GM18520 (cell line): Measurements from ENCODE around the gene DNAH2.

Experiments
- ATAC-seq: cut with Tn5 transposase; IDR thresholded peaks from one replicate; pipeline ENCODE4 v1.9.1; 2021; ENCODE audit not compliant: unreplicated experiment

DNAH2 gene

DNA sequence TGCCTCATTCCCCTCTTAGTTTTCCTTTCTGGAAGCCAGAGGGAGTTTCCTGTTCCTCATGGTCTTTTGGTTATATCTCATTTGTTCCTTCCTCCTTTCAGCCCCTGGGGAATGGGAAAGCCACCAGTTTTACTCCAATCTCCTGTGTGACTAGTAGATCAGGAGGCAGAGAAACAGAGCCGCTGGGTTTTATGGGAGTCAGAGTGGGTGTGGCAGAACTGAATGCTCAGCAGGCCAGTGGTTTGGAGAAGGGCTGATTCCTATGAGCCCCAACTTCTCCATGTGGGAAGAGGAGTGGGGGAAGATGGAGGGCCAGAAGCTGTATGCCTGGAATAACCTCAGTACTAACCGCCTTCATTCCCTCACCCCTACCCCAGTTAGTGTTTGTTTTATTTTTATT, 4.1 kb downstream of the DNAH2 start:
- ATAC-seq: no peak

DNA sequence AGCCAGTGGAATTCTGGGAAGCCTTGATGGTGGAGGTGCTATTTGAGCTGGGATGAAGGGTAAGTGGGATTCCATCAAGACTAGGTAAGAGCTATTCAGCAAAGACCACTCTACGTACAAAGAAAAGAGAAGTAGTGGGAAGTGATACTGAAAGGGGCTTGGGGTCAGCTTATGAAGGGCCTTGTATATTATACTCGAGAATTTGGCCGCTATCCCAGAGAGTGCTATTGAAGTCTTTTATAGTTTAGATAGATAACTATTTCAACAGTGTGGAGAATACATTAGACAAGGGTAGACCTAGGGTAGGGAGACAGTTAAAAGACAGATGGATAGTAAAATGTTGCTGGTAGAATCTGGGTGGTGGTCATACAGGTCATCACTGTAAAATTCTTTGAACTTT, 10.3 kb downstream of the DNAH2 start:
- no peak for ATAC-seq

DNA sequence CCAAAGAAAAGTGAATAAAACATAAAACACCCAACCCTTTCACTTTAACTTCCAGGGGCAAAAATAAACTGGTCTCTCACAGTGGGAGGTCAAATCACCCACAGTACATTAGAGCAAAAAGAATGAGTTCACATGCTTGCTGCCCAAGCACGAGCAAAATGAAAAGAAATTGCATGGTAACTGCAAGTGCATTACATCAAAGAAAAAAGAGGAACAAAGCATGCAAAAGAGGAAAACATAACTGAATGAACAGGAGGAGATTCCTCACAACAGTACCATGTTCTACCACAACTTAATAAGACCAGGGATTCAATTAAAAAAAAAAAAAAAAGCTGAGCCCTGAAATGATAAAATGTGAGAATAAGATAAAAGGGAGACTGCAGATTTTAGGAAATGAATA, 12.3 kb downstream of the DNAH2 start:
- ATAC-seq: no peak

DNA sequence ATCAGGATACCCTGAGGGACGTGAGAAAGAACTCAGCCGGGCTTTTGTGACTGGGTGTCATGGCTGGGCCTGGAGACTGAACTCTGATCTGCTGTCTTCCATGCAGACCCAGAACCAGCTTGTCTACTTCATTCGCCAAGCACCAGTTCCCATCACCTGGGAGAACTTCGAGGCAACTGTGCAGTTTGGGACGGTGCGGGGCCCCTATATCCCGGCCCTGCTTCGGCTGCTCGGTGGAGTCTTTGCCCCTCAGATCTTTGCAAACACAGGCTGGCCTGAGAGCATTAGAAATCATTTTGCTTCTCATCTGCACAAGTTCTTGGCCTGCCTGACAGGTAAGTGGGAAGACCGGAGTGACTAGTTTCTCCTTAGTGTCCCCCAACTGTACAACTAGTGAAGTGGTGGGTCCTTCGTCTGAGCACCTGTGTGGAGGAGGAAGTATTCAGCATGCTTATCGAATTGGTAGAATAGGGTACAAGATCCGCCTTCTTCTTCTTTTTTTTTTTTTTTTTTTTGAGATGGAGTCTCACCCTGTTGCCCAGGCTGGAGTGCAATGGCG, 15.5 kb downstream of the DNAH2 start:
- ATAC-seq: no peak

DNA sequence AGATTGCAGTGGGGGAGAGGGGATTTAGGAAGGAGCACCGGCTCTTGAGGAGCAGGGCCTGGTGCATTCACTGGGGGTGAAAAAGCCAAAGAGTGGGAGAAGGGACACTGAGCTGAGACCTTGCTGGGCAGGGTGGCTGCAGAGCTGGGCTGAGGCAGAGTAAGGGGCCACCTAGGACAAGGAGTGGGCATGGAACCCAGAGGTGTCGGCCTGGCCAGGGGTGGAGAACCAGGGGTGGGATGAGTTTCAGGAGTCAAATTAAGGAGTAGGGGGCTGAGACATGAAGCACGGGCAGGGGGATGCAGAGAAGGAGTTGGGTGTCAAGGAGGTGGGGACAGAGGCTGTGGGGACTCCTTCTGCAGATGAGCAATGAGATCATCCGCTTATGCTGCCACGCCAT, 20.1 kb downstream of the DNAH2 start:
- ATAC-seq: no peak

DNA sequence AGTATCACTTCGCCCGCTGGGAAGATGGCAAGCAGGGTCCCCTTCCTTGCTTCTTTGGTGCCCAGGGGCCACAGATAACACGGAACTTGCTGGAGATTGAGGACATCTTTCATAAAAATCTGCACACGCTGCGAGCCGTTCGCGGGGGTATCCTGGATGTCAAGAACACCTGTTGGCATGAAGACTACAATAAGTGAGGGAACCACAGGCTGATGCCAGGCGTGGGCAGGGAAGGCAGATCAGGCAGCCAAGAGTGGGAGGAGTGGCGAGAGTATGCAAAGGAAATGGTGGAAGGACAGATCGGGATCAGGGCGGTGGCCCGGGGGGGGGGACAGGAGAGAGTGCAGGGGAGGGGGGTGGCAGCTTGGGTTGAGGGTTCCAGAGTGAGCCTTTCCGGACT, 22.2 kb downstream of the DNAH2 start:
- ATAC-seq: no peak

DNA sequence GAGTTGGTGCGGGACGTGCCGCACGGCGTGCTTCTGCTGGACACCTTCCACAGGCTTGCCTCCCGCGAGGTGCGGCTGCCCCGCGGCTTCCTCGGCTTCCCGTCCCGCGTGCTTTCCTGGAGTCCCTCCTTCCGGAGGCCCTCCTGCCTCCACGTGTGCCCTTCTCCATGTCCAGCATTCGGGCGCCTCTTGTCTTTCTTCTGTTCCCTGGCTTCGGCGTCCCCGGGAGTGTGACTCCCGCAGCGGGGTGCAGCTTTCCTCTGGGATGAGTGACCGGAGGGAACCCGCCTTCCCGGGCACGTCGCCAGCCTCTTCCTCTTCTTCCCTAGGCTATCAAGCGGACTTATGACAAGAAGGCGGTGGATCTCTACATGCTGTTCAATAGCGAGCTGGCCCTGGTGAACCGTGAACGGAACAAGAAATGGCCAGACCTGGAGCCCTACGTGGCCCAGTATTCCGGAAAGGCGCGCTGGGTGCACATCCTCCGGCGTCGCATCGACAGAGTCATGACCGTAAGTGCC, 23.0 kb downstream of the DNAH2 start:
- no peak for ATAC-seq

DNA sequence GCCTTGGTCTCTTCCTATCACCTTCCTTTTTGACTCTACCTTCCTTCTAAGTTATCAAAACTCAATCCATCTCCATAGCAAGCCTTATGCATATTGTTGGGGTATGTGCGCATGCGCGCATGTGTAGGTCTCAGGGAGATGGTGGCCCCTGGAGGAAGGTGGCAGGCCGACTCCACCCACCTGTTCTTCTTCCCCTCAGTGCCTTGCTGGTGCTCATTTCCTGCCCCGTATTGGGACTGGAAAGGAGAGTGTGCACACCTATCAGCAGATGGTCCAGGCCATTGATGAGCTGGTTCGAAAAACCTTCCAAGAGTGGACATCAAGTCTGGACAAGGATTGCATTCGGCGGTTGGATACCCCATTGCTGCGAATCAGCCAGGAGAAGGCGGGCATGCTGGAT, 25.2 kb downstream of the DNAH2 start:
- no peak for ATAC-seq

DNA sequence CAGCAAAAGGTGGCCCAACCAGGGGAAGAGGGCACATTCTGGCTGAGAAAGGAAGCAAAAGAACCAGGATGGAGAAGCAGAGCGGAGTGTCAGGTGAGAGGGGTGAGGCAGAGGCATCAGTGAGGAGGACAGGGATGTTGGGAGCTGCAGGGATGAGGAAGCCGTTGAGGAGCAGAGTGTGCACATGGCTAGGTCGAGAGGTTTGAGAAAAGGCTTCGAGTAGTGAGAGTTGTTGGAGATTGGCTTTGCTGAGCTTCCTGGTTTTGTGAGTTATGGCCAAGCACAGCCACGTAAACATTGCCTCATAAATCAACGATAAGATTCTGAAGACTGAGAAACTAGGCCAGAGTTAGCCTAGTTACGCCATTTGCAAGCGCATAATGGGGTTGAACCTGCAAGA, 26.9 kb downstream of the DNAH2 start:
- no peak for ATAC-seq

DNA sequence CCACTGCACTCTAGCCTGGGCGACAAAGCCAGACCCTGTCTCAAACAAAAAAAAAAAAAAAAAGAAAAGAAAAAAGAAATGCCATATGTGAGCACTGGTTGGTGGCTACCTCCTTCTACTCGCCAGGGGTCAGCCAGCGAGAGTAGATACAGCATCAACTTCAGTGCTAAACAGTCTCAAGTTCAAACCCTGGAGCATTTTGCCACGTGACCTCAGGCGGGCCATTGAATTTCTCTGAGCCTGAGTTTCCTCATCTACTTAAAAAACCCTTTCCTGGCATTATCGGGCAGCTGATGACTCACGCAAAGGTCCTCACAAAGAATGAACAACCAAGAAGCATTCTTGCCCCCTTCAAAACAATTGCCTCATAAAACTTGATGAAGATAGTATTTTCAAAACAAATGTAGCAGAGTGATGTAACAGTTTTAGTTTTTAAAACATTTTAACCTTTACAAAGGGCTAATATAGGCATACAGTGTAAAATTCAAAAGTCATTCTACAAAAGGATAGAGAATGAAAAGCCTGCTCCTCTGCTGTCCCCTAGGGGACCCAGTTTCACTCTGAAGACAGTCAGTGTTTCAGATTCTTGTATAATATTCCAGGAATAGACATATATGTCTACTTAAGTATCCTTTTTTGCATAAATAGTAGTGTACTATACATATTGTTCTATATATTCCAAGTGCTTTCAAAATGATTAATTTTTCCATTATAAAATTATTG, 28.4 kb downstream of the DNAH2 start:
- ATAC-seq: no peak

DNA sequence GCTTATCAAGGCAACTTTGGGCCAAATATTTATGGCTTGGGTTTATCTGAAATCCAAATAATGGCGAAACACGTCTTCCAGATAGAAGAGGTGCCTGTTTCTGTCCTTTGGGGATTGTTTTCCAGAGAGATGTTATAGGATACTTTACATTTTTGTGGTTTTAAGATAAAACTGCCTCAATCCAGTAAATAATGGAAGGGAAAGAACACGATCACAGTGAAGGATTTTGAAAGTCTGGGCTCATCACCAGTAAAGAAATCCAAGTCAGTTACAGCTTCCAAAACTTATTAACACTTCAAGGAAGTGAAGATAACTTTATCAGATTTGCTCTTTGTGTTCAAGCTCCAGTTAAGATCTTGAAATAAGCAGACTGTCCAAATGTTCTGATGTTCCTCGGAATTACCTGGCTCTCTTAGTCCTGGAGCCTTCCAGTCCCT, 30.1 kb downstream of the DNAH2 start:
- no peak for ATAC-seq

DNA sequence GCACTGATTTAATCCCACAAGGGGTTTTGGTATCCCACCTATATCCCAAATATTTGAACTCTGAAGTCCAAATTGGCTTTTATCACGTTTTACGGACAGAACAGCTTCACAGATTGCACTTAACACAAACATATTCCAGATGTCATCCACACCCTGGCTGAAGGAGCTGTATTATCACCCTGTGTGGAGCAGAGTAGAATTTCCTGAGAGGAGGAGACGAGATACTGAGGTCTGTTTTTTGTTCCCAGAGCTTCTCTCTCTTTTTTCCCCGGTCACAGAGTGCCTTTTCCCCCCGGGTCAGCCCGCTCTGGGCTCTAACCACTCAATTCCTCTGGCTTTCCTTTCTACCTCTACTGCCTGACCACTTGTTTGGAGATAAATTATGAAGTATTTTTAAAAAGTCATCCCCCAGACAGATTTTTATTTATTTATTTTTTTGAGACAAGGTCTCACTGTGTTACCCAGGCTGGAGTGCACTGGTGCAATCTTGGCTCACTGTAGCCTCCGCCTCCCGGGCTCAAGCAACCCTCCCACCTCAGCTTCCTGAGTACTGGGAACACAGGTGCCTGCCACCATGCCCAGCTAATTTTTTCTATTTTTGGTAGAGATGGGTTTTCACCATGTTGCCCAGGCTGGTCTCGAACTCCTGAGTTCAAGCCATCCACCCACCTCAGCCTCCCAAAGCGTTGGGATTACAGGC, 30.7 kb downstream of the DNAH2 start:
- no peak for ATAC-seq

DNA sequence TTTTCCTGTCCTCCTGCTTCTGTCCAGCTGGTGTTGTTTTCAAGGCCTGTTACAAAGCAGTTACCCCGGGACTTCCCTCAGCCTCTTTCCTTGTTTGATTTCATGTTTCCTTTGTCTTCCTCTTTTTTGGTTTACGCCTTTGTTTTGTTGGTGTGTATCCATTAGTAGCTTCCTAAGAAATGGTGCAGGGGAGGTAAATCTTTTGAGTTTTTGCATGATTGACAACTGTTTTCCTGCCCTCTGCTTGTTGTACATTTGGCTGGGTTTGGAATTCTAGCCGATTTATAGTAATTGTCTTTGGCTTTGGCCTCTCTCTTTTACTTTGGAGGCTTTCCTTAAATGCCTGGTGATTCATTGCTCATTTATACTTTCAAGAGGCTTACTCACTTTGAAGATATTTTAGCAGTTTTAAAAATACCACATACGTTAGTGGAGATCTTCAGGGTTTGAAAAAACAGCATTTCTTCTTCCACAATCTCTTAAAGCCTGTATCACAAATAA, 32.8 kb downstream of the DNAH2 start:
- no peak for ATAC-seq

DNA sequence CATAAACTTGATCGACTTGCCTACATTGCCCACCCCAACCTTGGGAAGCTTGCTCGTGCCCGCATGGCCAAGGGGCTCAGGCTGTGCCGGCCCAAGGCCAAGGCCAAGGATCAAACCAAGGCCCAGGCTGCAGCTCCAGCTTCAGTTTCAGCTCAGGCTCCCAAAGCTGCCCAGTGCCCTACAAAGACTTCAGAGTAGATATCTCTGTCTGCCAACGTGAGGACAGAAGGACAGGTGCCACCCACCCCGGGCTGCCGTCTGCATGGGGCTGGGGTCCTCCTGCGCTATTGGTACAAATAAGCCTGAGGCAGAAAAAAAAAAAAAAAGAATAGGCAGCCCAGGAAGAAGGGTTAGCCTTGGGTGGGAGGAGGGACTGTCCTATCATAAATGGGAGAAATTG, 37.1 kb downstream of the DNAH2 start:
- no peak for ATAC-seq

DNA sequence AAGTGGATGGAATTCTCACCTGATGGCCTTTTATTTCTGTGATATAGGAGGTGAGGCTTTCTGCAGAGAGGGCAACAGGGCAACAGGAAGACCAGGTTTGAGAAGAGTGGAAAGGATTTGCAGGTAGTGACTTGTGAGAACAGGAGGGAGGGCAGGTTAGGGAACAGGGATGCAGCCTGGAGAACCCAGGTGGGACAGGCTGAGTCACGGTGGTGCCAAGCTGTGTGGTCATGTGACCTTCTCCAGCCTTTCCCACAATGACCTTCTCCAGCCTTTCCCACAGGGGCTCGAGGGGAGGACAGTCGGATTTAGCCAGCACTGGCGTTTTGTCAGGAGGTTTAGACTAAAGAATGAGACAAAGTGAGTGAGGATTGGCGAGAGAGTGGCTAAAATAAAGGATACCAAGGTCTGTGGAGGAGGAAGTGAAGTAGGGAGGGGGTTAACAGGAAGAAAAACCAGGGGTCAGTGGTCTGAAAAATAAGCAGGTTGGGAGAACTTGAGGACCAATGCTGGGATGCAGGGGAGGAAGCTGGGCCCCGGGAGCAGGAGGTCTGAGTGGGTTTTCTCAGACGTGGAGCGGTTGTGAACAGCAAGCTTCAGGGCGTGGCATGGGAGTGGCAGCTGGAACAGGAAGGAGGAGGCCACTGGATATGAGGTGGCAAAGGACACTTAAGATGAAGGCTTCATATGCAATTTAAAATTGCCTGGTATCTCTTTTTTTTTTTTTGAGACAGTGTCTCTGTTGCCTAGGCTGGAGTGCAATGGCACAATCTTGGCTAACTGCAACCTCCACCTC, 37.7 kb downstream of the DNAH2 start:
- ATAC-seq: no peak

DNA sequence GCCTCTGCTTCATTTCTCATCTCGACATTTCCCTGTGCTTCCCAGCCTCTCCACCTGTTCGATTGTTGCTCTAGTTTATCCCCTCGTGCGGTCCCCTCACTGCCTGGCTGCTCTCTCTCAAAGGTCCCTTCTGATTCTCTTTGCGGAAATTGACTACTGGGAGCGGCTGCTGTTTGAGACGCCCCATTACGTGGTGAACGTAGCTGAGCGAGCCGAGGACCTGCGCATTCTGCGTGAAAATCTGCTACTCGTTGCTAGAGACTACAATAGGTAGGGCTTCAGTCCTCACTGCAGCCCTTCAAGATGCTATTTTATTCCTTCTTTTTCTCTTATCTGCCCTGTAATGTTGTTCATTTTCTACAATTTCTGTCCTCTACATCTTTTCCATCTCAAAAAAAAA, 39.4 kb downstream of the DNAH2 start:
- no peak for ATAC-seq

DNA sequence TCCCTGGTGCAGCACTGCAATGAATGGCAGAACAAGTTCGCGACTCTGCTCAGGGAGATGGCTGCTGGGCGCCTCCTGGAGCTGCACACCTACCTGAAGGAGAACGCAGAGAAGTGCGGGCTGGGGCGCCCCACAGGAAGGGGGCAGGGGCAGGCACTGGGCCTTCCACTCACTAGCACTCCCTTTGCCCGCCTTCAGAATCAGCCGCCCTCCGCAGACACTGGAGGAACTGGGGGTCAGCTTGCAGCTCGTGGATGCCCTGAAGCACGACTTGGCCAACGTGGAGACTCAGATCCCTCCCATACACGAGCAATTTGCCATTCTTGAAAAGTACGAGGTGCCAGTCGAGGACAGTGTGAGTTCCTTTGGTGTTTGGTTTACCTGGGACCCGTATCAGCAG, 46.4 kb downstream of the DNAH2 start:
- no peak for ATAC-seq

DNA sequence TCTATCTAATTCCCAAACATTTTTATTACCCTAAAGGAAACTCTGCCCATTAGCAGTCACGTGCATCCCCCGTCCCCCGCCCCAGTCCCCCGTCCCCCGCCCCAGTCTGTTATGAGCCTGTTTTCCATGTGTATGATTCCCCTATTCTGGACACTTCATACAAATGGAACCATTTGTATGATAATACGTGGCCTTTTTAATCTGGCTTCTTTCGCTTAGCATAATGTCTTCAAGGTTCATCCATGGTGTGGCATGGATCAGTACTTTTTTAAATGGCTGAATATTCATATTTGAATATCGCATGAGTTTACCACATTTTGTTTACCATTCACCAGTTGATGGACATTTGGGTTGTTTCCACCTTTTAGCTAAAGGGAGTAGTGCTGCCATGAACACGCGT, 49.5 kb downstream of the DNAH2 start:
- no peak for ATAC-seq

DNA sequence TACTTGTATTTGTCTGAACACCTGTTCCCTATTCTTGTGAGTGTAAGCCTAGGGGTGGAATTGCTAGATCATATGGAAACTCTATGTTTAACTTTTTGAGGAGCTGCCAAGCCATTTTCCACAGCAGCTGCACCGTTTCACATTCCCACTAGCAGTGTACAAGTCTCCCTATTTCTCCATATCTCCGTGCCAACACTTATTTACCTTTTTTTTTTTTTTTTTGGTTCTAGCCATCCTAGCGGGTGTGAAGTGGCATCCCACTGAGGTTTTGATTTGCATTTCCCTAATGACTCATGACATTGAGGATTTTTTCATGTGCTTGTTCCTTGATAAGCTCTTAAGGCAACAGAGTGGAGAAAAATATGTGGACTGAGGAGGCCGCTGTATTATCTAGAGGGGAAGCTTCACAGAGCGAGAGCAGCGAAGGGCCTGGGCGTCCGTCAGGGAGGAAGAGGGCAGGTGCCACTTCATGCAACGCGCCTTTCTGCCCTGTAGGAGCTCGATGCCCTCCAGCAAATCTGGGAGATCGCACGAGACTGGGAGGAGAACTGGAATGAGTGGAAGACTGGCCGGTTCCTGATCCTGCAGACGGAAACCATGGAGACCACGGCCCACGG, 50.0 kb downstream of the DNAH2 start:
- ATAC-seq: no peak

DNA sequence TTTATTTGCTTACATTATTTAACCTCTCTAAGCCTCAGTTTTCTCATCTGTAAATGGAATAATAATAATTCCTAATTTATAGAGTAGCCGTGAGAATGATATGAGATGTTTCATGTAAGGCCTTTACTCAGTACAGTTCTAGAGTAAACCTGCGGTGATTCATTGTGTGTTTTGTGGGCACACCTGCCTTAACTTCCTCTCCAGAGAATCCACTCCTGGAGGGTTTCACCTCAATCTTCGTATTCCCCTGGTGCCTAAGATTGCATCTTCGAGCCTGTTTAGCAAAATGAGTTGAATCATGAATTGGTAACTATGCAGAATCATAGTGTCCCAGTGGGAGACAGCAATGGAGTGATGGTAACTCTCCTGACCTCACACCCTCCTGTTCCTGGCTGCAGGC, 52.3 kb downstream of the DNAH2 start:
- ATAC-seq: no peak

DNA sequence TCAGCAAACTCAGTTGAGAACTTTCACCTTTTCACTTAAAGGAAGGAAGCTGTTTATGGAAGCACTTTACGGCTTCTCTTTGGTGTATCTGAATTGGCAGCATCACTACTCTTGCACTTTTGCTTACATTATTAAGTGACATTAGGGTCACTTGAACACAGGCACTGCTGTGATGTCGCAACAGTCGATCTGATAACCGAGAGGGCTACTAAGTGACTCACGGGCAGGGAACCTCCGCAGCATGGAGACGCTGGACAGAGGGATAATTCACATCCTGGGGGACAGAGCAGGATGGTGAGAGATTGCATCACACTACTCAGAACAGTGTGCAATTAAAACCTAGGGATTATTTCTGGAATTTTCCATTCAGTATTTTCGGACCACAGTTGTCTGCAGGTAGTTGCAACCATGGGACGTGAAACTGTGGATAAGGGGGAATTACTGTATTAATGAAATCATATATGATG, 56.5 kb downstream of the DNAH2 start:
- no peak for ATAC-seq
